VCaP (cell line): ENCODE data around the gene SDC1.

Source experiments
- H3K27ac ChIP-seq: fragments of 450-650 bp; 2 replicates; pipeline ENCODE4 v1.5.1; 2017
- CTCF ChIP-seq: fragments of 450-650 bp; conservative IDR thresholded peaks from 2 replicates; pipeline ENCODE4 v1.5.1; 2017; ENCODE audit warnings: mild to moderate bottlenecking, moderate library complexity

SDC1 gene

GRCh38 chr2:20220806-20221554 is 4.0 kb downstream of the SDC1 start:
- H3K27ac ChIP-seq: peak overlapping the region; percentile 93
- no peak for TF ChIP-seq CTCF

GRCh38 chr2:20219763-20220380 is 5.1 kb downstream of the SDC1 start:
- TF ChIP-seq CTCF: no peak
- H3K27ac ChIP-seq: peak overlapping the region; percentile 15; the same call in 1 of the 2 replicates

DNA sequence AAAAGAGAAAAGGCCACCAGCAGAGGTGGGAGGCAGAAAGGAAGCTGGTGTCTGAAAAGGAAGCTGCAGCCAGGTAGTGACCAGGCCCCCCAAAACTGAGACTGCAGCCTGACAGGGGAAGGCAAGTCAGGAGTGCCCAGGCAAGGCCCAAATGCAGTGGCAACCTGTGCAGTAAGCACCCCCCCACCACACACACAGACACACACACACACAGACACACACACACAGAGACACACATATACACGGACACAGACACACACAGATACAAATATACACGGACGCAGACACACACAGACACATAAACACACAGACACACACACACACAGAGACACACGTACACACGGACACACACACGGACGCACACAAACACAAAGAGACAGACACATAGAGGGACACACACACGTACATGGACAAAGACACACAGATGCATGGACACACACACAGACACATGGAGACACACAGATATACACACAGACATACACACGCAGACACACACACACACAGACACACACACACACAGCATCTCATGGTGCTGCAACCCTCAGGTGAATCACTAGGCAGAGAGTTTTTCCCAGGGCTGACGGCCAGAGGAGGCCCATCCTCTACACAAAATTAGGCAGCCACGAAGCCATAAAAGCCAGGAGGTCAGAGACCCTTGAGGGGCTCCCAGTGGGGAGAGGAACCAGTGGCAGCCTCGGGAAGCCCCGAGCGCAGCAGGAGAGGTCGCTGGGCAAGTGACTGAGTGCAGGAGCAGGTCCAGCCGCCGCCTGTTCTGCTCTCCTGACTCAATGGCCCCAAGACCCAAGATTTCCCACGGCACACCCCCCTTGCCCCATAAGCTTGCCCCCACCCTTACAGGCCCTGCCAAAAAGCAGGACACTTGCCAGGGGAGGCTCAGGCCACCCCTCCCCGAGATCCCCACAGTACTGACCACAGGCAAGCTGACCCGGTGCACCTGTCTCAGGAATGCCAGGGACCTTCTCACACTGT is 6.3 kb downstream of the SDC1 start:
- peak overlapping the region; percentile 76; the same call in 1 of the 2 replicates for H3K27ac ChIP-seq
- TF ChIP-seq CTCF: no peak

DNA sequence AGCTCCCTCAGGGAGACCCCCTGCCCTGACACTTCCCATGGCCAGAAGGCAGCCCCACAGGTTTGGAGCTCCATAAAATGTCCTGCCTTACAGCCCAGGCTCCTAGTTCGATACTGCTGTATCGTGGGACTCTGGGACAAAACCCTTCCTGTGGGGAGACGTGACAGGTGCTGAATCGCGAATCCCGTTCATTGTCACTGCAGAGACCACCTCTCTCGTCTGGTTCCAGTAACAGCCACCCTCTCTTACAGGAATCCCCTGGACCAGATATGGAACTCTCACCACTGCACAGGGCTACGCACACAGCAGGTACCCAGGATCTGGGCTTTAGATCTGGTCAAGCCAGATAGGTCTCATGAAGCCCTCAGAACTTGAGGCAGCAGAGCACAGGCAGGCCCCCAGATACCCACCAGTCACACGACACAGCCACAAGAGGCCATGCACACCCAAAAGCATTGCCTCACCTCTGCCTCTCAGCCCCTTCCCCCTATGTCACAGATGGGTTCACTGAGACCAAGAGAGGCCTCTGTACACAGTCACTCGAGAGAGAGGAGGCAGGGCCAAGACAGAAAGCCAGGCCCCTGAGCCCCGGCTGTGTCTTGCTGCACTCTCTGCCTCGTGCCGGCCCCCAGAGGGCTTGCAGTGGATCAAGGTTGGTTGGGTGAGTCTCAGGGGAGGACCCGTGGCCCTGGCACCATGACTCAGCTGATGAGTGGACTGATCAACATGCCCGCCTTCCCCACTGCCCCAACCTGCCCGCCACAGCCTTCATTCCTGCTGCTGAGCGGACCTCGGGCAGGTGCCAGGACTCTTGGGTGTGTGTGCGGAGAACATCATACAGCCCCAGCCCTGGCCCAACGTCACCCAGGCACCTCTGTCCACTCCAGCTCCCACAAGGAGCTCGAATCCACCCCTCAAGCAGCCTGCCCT is 7.6 kb downstream of the SDC1 start:
- no peak for TF ChIP-seq CTCF
- H3K27ac ChIP-seq: peak overlapping the region; percentile 76; the same call in 1 of the 2 replicates

GRCh38 chr2:20216130-20217025 is 8.6 kb downstream of the SDC1 start:
- H3K27ac ChIP-seq: peak overlapping the region; percentile 76
- TF ChIP-seq CTCF: no peak
